Natural killer cell (primary cell): Measurements from ENCODE around the gene PLPP3. TPM values are rescaled to one million over a fixed set of nuclear protein-coding genes. Genes with fewer than 3 reads are reported as not detected.

Experiments
- ATAC-seq, 3 donors: fragments of 150-1000 bp in 2 of 3; fragments of 200-7000 bp in 1 of 3; cut with Tn5 transposase; 1 replicate in 1 of 3; 2 replicates in 2 of 3; pipeline ENCODE4 v1.10.0; 2021; ENCODE audit warnings: mild to moderate bottlenecking in 2 of 3, moderate library complexity in 2 of 3
- DNase-seq, 2 donors: peaks; one replicate each; pipeline versions ENCODE4 v3.0.0 to v3.0.0-alpha.2; 2013 to 2021; ENCODE audit warnings: mixed read lengths in 1 of 2
- H3K27ac ChIP-seq: one replicate; pipeline ENCODE4 v1.5.1; 2013; ENCODE audit warnings: mild to moderate bottlenecking, low read length
- H3K27me3 ChIP-seq: one replicate; pipeline ENCODE4 v1.6.1; 2013; ENCODE audit warnings: low read length; ENCODE audit not compliant: control insufficient read depth, insufficient read depth
- H3K36me3 ChIP-seq: one replicate; pipeline ENCODE4 v1.6.1; 2013; ENCODE audit warnings: low read length; ENCODE audit not compliant: control insufficient read depth, insufficient read depth
- H3K4me1 ChIP-seq: one replicate; pipeline ENCODE4 v1.6.1; 2013; ENCODE audit warnings: low read length; ENCODE audit not compliant: control insufficient read depth, insufficient read depth
- H3K4me3 ChIP-seq: one replicate; pipeline ENCODE4 v1.5.1; 2013; ENCODE audit warnings: low read length
- H3K9me3 ChIP-seq: one replicate; pipeline ENCODE4 v1.6.1; 2013; ENCODE audit warnings: low read length; ENCODE audit not compliant: control insufficient read depth, insufficient read depth
- H3K27ac Mint-ChIP-seq, 2 donors: one replicate each; pipeline ENCODE4 v1.8.0; 2022; ENCODE audit warnings: mild to moderate bottlenecking in 2 of 2, mixed read lengths in 2 of 2, moderate library complexity in 1 of 2
- H3K27me3 Mint-ChIP-seq, 2 donors: one replicate each; pipeline ENCODE4 v1.8.0; 2022; ENCODE audit warnings: low read depth in 2 of 2, mixed read lengths in 2 of 2
- H3K36me3 Mint-ChIP-seq: one replicate; pipeline ENCODE4 v1.8.0; 2022; ENCODE audit warnings: mixed read lengths
- H3K4me1 Mint-ChIP-seq, 2 donors: one replicate each; pipeline ENCODE4 v1.8.0; 2022; ENCODE audit warnings: mixed read lengths in 2 of 2
- H3K4me3 Mint-ChIP-seq: one replicate; pipeline ENCODE4 v1.8.0; 2022; ENCODE audit warnings: mild to moderate bottlenecking, moderate library complexity, mixed read lengths
- H3K9me3 Mint-ChIP-seq, 2 donors: one replicate each; pipeline ENCODE4 v1.8.0; 2022; ENCODE audit warnings: mixed read lengths in 2 of 2
- WGBS: methylation state at CpG from one replicate; pipeline ENCODE4 v1.1.7; 2013; ENCODE audit warnings: missing lambda C conversion rate; ENCODE audit not compliant: insufficient coverage; 5-methylcytosine and 5-hydroxymethylcytosine counted together
- intact Hi-C: fragments of 100-400 bp; cut with micrococcal nuclease; formaldehyde crosslinking; loops from one replicate; pipeline ENCODE4 v1.14.2; 2022
- total RNA-seq, 4 donors: library from RNA; stranded (reverse); fragments of 120-200 nt in 1 of 4; gene quantifications; one replicate each; pipeline versions ENCODE4 v1.2.3 to v1.2.4, GENCODE V29; 2013 to 2022
- TF ChIP-seq, protein P1 (sequence below): fragments of 200-600 bp; IDR thresholded peaks from one replicate; pipeline ENCODE4 v1.8.0; 2022; ENCODE audit warnings: antibody characterized with exemption

PLPP3 gene
- total RNA-seq, 3 donors from 2014 or later (not counting 1 experiment from before 2014, with no cell fraction given), result 0.11 to 0.50 TPM; not detected in 1

GRCh38 chr1:56491441-56491840, 87.9 kb downstream of the PLPP3 start:
- H3K9me3 ChIP-seq, result no peaks in the 10 kb centered on the region
- no peak overlapping the region for H3K4me3 ChIP-seq
- Mint-ChIP-seq H3K4me3 (no peak overlapping the region), H3K36me3 (no peaks in the 10 kb centered on the region), H3K9me3 (no peaks in the 10 kb centered on the region), H3K4me1 (no peaks in the 10 kb centered on the region), H3K27me3 (no peaks in the 10 kb centered on the region), H3K27ac (no peak overlapping the region)
- intact Hi-C loops, result no loop called here
- H3K36me3 ChIP-seq, result no peaks in the 10 kb centered on the region
- no peak overlapping the region for H3K27ac ChIP-seq
- WGBS, result 86% methylated on average over 5 of the region's 5 CpGs
- no peaks in the 10 kb centered on the region for H3K4me1 ChIP-seq
- no peak for DNase-seq
- H3K27me3 ChIP-seq, result no peaks in the 10 kb centered on the region
- ATAC-seq, result no peak
- TF ChIP-seq, protein P1, sequence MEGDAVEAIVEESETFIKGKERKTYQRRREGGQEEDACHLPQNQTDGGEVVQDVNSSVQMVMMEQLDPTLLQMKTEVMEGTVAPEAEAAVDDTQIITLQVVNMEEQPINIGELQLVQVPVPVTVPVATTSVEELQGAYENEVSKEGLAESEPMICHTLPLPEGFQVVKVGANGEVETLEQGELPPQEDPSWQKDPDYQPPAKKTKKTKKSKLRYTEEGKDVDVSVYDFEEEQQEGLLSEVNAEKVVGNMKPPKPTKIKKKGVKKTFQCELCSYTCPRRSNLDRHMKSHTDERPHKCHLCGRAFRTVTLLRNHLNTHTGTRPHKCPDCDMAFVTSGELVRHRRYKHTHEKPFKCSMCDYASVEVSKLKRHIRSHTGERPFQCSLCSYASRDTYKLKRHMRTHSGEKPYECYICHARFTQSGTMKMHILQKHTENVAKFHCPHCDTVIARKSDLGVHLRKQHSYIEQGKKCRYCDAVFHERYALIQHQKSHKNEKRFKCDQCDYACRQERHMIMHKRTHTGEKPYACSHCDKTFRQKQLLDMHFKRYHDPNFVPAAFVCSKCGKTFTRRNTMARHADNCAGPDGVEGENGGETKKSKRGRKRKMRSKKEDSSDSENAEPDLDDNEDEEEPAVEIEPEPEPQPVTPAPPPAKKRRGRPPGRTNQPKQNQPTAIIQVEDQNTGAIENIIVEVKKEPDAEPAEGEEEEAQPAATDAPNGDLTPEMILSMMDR, result no peak

DNA sequence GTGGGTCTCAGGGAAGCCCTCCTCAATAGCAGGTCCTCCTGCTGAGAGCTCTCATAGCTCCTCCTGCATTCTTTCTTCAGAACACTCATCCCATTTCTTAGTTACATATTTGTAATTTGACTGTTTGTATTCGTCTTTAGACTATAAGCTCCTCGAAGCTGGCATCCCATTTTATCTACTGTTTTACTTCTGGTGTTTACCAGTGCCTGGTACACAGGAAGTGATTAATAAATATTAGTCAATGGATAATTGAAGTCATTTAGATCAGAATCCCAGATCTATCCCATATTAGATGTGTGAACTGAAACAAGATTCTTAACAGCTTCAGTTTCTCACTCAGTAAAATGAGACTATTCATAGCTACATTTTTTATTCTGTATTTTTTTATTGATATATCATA, 88.7 kb downstream of the PLPP3 start:
- H3K27ac ChIP-seq, result no peak overlapping the region
- WGBS, result no CpG with 5 or more reads among the region's 2 CpGs
- Mint-ChIP-seq H3K27me3 (no peaks in the 10 kb centered on the region), H3K4me3 (no peak overlapping the region), H3K36me3 (no peaks in the 10 kb centered on the region), H3K4me1 (no peaks in the 10 kb centered on the region), H3K27ac (no peak overlapping the region), H3K9me3 (no peaks in the 10 kb centered on the region)
- H3K36me3 ChIP-seq, result no peaks in the 10 kb centered on the region
- DNase-seq, result no peak
- intact Hi-C loops, result no loop called here
- H3K4me3 ChIP-seq, result no peak overlapping the region
- H3K9me3 ChIP-seq, result no peaks in the 10 kb centered on the region
- no peaks in the 10 kb centered on the region for H3K27me3 ChIP-seq
- TF ChIP-seq, protein P1, result no peak
- ATAC-seq, result no peak
- no peaks in the 10 kb centered on the region for H3K4me1 ChIP-seq

- 87% methylated on average over 8 of the region's 8 CpGs for WGBS
- Mint-ChIP-seq H3K4me1 (no peaks in the 10 kb centered on the region), H3K27ac (no peak overlapping the region)
These were observed 89.7 kb downstream of the PLPP3 start for GRCh38 chr1:56489695-56490094.

DNA sequence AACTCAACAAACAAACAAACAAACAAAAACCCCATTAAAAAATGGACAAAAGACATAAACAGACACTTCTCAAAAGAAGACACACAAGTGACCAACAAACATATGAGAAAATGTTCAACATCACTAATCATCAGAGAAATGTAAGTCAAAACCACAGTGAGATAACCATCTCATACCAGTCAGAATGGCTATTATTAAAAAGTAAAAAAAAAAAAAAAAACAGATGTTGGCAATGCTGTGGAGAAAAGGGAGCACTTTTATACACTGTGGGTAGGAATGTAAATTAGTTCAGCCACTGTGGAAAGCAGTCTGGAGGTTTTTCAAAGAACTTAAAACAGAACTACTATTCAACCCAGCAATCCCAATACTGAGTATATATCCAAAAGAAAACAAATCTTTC, 94.7 kb downstream of the PLPP3 start:
- intact Hi-C loops, result no loop called here
- no peaks in the 10 kb centered on the region for H3K36me3 ChIP-seq
- H3K27ac ChIP-seq, result no peak overlapping the region
- no peak for ATAC-seq
- H3K4me1 ChIP-seq, result no peaks in the 10 kb centered on the region
- Mint-ChIP-seq H3K27me3 (peaks cover 11 to 42% of the 10 kb centered on the region in 2 donors), H3K36me3 (no peaks in the 10 kb centered on the region), H3K27ac (no peak overlapping the region), H3K4me3 (no peak overlapping the region), H3K9me3 (peaks cover 0 to 2% of the 10 kb centered on the region in 2 donors), H3K4me1 (no peaks in the 10 kb centered on the region)
- no peak for DNase-seq
- no peaks in the 10 kb centered on the region for H3K9me3 ChIP-seq
- TF ChIP-seq, protein P1, result no peak
- H3K4me3 ChIP-seq, result no peak overlapping the region
- H3K27me3 ChIP-seq, result no peaks in the 10 kb centered on the region

More at GRCh38 chr1:56489695-56490094, 89.7 kb downstream of the PLPP3 start:
- no peaks in the 10 kb centered on the region for H3K27me3 Mint-ChIP-seq
- TF ChIP-seq, protein P1, result no peak
- DNase-seq, result no peak
- no peaks in the 10 kb centered on the region for H3K36me3 ChIP-seq
- H3K9me3 ChIP-seq, result no peaks in the 10 kb centered on the region
- no peak overlapping the region for H3K4me3 Mint-ChIP-seq
- peaks cover 0 to 2% of the 10 kb centered on the region in 2 donors for H3K9me3 Mint-ChIP-seq
- no peaks in the 10 kb centered on the region for H3K4me1 ChIP-seq
- intact Hi-C loops, result no loop called here
- H3K4me3 ChIP-seq, result no peak overlapping the region
- ATAC-seq, result no peak
- no peak overlapping the region for H3K27ac ChIP-seq
- no peaks in the 10 kb centered on the region for H3K27me3 ChIP-seq
- H3K36me3 Mint-ChIP-seq, result no peaks in the 10 kb centered on the region
